SKM-1 treated with dmso at 0.1 percent for 144 hours (cell line): ENCODE results near the gene EFNB2.

Experiments
- DNase-seq: peaks from one replicate; lab custom pipeline; 2025; ENCODE audit not compliant: unreplicated experiment; lab: John Stamatoyannopoulos, UW

Gene EFNB2, protein sequence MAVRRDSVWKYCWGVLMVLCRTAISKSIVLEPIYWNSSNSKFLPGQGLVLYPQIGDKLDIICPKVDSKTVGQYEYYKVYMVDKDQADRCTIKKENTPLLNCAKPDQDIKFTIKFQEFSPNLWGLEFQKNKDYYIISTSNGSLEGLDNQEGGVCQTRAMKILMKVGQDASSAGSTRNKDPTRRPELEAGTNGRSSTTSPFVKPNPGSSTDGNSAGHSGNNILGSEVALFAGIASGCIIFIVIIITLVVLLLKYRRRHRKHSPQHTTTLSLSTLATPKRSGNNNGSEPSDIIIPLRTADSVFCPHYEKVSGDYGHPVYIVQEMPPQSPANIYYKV

DNA sequence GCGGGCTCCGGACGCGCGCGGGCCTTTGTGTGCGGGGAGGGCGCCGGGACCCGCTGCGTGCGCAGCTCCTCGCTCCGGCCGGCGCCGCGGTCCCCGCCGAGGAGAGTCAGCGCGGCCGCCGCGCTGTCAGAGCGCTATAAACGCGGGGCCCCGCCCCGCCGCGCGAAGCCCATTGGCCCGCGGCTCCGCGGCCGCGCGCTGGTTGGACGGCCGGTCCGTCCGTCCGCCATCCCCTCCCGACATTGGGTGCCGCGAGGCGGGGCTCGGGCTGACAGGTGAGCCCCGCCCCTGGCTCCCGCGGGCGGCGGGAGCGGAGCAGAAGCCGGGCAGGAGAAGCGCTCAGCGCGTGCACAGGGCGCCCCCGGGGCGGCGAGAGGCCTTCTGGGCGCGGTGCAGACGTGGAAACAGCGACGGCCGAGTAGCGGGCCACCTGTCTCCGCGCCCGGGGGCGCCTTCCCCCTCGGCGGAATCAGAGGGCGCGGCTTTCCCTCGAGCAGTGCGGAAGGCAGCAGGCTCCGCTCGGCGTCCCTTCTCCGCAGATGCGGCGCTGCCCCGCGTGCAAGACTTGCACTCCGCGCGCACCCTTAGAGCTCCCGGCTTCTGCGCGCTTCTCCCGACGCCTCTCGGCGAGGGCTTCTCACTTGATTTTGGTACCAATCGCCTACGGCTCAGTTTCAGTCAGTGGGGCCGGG lies at the start of gene EFNB2:
EFNB2 (minus strand) TSS at position 111 of the 692 bp plus-strand sequence. CDS start 698 bp downstream, outside the sequence.
- DNase-seq: peak; percentile 81

DNA sequence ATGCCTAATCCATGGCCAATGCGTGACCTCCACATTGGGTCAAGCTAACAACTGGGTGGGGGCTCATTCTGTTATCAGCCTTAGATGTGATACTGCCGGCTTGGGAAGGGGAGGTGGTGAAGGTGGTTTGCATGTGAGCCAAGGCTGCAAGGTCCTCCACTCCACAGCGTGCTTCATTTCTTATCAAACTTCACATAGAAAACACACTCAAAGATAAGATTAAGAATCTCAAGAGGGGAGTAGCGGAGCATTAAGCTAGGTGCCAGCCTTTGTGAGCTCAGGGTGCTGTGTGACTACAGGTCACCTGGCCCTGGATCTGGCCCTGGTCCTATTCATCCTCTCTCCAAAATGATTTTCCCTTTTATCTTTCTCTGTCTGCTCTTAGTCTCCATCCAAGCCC lies 45.8 kb upstream of the EFNB2 start:
- DNase-seq: no peak

- no peak for DNase-seq
These were observed 40.4 kb upstream of the EFNB2 start for GRCh38 chr13:106575896-106576295.

GRCh38 chr13:106573868-106574267 lies 38.4 kb upstream of the EFNB2 start:
- no peak for DNase-seq

DNA sequence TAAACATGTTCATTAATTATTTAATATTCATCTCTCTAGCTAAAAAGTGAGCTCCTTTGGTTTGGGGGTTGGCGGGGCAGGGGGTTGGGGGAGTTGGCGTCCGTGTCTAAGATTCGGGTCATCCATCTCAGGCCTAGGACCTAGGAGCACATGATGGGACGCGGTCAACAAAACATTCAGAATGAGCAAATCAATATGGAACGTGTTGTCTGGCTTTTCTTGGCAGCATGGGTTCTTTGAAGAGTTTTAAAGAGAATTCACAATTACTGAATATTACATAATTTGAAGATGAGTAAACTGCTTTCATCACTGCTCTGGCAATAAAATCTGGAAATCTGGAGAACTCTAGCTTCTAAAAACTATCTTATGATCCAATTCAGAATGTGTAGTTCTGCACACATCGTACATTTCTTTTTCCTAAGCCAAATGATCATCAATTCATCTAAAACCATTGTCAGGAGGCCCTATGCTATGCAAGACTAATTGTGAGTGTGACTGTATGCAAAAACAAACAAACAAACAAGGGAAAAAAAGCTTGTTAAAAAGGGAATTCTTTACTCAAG lies 37.9 kb upstream of the EFNB2 start:
- DNase-seq: no peak

DNA sequence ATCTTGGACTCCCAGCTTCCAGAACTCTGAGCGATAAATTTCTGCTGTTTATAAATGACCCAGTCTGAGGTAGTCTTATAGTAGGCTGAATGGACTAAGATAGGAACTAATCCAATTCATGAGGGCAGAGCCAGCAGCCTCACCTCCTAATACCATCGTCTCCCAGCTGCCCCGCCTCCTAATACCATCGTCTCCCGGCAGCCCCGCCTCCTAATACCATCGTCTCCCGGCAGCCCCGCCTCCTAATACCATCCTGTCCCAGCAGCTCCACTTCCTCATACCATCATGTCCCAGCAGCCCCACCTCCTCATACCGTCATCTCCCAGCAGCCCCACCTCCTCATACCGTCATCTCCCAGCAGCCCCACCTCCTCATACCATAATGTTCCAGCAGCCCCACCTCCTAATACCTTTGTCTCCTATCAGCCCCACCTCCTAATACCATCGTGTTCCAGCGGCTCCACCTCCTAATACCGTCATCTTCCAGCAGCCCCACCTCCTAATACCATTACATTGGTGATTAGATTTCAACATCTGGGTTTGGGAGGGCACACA lies 34.9 kb upstream of the EFNB2 start:
- DNase-seq: no peak

DNA sequence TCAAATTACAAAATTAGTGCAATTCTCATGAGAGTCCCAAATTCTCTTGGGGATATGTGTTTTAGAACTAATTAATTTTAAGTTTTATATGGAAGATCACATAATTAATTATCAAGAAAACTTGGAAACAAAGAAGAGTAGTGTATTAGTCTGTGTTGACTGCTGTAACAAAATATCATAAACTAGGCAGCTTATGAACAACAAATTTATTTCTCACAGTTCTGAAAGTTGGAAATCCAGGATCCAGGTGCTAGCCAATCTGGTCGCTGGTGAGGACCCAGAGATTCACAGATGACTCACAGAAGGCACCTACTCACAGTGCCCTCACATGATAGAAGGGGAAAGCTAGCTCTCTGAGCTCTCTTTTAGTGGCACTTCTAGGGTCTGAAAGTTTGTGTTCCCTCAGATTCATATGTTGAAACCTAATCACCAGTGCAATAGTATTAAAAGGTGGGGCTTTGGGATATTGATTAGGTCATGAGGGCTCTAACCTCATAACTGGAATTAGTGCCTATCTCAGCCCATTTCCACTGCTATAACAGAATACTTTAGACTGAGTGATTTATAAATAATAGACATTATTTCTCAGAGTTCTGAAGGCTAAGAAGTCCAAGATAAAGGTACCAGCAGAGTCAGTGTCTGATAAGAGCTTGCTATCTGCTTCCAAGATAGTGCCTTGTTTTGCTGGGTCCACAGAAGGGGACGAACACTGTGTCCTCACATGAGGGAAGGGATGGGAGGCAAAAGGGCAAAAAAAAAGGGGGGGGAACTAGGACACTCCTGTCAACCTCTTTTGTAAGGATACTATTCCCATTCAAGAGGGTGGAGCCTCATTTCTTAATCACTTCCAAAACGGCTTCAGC lies 34.0 kb upstream of the EFNB2 start:
- no peak for DNase-seq

DNA sequence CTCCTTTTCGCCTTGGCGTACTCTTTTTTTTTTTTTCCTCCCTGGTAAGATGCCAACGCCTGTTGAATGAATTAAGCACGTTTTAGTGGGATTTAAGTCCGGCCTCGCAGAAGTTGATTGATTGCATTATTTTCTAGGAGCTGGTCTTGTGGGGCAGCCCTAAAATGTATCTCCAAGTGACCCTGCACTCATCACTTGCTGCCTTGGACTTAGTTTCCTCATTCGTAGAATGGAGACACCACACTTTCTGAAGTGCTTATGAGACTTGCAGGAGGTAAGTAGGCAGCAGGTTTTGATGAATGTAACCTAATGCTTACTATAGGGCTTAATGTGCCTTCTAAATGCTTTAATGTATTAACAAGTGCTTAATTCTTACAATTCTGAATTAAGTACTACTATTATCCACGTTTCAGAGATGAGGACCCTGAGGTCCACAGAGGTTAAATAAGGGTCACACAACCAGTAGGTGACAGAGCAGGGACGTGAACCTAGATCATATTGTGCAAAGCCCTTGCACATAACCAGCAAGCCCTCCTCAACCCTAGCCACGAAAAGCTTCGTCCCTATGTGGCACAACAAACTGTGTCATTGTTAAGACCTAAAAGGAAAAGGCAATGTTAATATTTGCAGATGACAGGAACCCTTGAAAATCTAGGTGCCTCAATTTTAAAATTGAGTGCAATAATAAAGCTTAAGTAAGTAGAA lies 33.0 kb upstream of the EFNB2 start:
- peak; percentile 67 for DNase-seq

- peak; percentile 89 for DNase-seq
These were observed 32.2 kb upstream of the EFNB2 start, which contains the start of gene ARGLU1 for GRCh38 chr13:106567474-106568298. Gene ARGLU1, minus strand, starts transcription at chr13:106568137. Its CDS starts 218 bp downstream, at chr13:106567919.

GRCh38 chr13:106566641-106567473 lies 31.4 kb upstream of the EFNB2 start:
- DNase-seq: peak; percentile 57

GRCh38 chr13:106565127-106565775 lies 29.8 kb upstream of the EFNB2 start:
- DNase-seq: no peak

DNA sequence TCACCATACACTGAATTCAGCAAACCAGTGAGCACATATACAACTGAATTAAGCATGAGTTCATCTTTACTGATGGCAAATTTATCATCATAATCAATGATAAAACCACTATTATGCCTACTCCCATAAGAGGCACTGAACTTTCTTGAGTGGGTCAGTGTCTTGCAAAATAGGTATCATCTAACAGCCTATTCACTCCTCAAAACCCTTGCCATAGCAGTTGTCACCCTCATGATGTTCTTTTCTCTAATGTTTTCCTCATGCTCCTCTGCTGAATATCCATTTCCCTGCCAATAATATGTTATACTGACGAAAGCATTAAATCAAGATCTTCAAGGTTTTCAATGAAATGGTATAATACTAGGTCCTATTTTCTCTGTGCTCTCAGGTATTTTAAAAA lies 26.8 kb upstream of the EFNB2 start:
- DNase-seq: no peak

DNA sequence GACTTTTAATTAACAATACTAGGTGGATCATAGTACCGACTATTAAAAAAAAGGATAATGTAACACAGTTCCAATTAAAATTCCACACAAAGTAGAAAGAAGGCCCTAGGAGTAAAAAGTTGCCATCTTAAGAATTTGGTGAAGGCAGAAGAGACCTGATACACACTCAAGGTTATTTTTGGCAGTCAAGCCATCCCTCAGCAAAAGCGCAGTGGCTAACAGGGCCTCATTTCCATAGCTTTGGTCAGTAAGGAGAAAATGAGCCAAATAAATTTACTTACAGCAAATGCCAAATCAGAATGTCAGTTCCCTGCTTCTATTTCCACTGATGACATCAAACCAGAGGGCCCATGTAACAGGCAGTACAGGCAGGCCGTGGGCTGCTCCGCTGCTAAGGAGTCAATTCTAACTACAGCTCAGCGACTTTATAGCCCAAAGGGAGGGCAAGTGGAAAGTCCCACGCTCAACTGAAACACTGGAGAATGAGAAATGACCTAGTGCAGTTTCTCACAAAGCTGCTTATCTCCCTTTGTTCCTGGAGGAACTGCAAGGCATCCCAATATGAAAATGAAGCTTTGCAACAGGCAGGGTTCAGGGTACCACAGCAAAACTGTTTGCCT lies 26.2 kb upstream of the EFNB2 start:
- no peak for DNase-seq

GRCh38 chr13:106560821-106561220 lies 25.4 kb upstream of the EFNB2 start:
- DNase-seq: no peak

- no peak for DNase-seq
These were observed 23.1 kb upstream of the EFNB2 start for GRCh38 chr13:106558527-106558926.

GRCh38 chr13:106555631-106556328 lies 20.3 kb upstream of the EFNB2 start:
- no peak for DNase-seq

DNA sequence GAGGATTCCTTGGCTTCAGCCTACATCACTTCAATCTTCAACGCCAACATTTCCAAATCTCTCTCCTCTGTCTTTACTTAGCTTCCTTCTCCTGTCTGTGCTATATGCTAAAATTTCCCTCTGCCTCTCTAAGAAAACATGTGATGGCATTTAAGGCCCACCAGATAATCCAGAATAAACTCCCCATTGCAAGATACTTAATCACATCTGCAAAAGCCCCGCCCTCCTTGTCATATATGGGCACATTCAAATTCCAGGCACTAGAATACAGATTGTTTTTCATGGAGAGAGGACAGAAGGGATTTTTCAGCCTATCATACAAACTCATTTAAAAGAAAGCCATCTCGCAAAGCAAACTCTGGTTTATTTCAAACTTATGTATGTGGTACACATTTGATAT lies 16.3 kb upstream of the EFNB2 start:
- no peak for DNase-seq
